Measurements from ENCODE around the gene LIN52.

Gene LIN52

GRCh38 chr14:74219277-74220205 lies 134.8 kb downstream of the LIN52 start:
- FAIRE-seq (no peak), DNase-seq (ENCODE audit: insufficient read length, low spot score) (no peak)

- peak; percentile 23 for FAIRE-seq
- no peak for DNase-seq (ENCODE audit: insufficient read length, low spot score)
These were observed 136.2 kb downstream of the LIN52 start for GRCh38 chr14:74220991-74221390.

GRCh38 chr14:74221741-74222140 lies 137.0 kb downstream of the LIN52 start:
- FAIRE-seq (peak; percentile 38), DNase-seq (ENCODE audit: insufficient read length, low spot score) (no peak)

GRCh38 chr14:74223016-74223415 lies 138.3 kb downstream of the LIN52 start:
- FAIRE-seq (no peak), DNase-seq (ENCODE audit: insufficient read length, low spot score) (no peak)

- FAIRE-seq (peak; percentile 31), DNase-seq (ENCODE audit: insufficient read length, low spot score) (no peak)
These were observed 147.0 kb downstream of the LIN52 start for GRCh38 chr14:74231784-74232183.

- peak; percentile 71 for FAIRE-seq
- no peak for DNase-seq (ENCODE audit: insufficient read length, low spot score)
These were observed 150.3 kb downstream of the LIN52 start for GRCh38 chr14:74235017-74235416.

- DNase-seq (ENCODE audit: insufficient read length, low spot score) (no peak), FAIRE-seq (no peak)
These were observed 152.7 kb downstream of the LIN52 start for GRCh38 chr14:74237441-74237840.

GRCh38 chr14:74238974-74239847 lies 154.5 kb downstream of the LIN52 start, which contains the start of gene VSX2:
Gene VSX2, plus strand, starts transcription at chr14:74239449. Its CDS starts 113 bp downstream, at chr14:74239562.
- peak; percentile 40 for FAIRE-seq
- no peak for DNase-seq (ENCODE audit: insufficient read length, low spot score)

GRCh38 chr14:74239848-74240793 lies 155.4 kb downstream of the LIN52 start:
- no peak for DNase-seq (ENCODE audit: insufficient read length, low spot score)
- no peak for FAIRE-seq

- FAIRE-seq (peak; percentile 62), DNase-seq (ENCODE audit: insufficient read length, low spot score) (no peak)
These were observed 156.3 kb downstream of the LIN52 start for GRCh38 chr14:74240794-74241651.

GRCh38 chr14:74241652-74242017 lies 156.9 kb downstream of the LIN52 start:
- peak; percentile 60 for FAIRE-seq

GRCh38 chr14:74242021-74242779 lies 157.4 kb downstream of the LIN52 start:
- no peak for DNase-seq (ENCODE audit: insufficient read length, low spot score)
- peak; percentile 16 for FAIRE-seq

More at GRCh38 chr14:74241652-74242017, 156.9 kb downstream of the LIN52 start:
- DNase-seq (ENCODE audit: insufficient read length, low spot score), result no peak

GRCh38 chr14:74242780-74243042 lies 158.0 kb downstream of the LIN52 start:
- DNase-seq (ENCODE audit: insufficient read length, low spot score) (no peak), FAIRE-seq (no peak)

- FAIRE-seq (no peak), DNase-seq (ENCODE audit: insufficient read length, low spot score) (no peak)
These were observed 158.3 kb downstream of the LIN52 start for GRCh38 chr14:74243051-74243450.

- no peak for FAIRE-seq
- DNase-seq (ENCODE audit: insufficient read length, low spot score), result no peak
These were observed 159.4 kb downstream of the LIN52 start for GRCh38 chr14:74244115-74244514.

- DNase-seq (ENCODE audit: insufficient read length, low spot score) (no peak), FAIRE-seq (peak; percentile 76)
These were observed 160.5 kb downstream of the LIN52 start for GRCh38 chr14:74245292-74245691.

GRCh38 chr14:74246542-74246941 lies 161.8 kb downstream of the LIN52 start:
- DNase-seq (ENCODE audit: insufficient read length, low spot score) (no peak), FAIRE-seq (peak; percentile 49)

- DNase-seq (ENCODE audit: insufficient read length, low spot score) (no peak), FAIRE-seq (no peak)
These were observed 163.3 kb downstream of the LIN52 start for GRCh38 chr14:74248017-74248416.

All from HTR-8/SVneo (cell line).